GM12872 (cell line): Measurements from ENCODE around the gene RFX3.

ENCODE experiments used
- CTCF ChIP-seq: IDR thresholded peaks from 3 replicates; pipeline ENCODE4 v1.5.1; 2011; ENCODE audit warnings: low read depth, mild to moderate bottlenecking, low read length, moderate library complexity; ENCODE audit not compliant: insufficient read depth

RFX3 gene

DNA sequence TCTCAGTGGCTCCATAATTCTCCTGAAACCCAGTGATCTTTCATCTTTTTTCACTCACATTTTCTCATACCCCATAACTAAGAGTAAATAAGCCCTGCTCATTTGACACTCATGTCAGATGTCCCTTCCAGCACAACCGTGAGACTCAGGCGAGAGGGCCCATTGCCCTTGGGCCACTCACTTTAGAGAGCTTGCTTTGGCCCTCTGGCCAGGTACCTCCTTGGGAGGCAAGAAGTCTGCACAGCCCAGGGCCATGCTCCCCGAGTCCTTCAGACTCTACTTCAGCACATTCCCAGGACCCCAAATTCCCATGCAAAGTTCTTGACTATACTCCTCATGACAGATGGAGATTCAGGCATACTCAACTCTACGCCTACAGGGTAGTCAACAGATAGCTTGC lies 33.6 kb downstream of the RFX3 start:
- no peak for TF ChIP-seq CTCF

- no peak for TF ChIP-seq CTCF
Measured at GRCh38 chr9:3491450-3491849, 34.4 kb downstream of the RFX3 start.

GRCh38 chr9:3490957-3491356 lies 34.8 kb downstream of the RFX3 start:
- TF ChIP-seq CTCF, result no peak

DNA sequence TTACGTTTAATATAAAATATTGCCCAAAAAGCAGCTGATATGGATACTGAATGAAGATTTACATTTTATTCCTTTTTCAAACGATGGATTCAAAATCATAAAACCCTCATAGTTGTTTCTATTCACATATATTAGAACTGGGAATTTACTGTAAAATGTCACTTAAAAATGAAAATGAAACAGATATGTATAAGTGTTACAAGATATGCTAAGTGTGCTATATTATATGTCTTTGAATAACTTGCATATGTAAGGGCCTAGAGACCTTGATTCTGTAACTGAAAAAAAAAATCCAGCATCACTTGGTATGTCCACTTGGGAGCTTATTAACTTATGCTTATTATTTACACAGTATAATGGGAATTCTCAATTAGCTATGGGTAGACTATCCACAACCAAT lies 43.2 kb downstream of the RFX3 start:
- no peak for TF ChIP-seq CTCF

DNA sequence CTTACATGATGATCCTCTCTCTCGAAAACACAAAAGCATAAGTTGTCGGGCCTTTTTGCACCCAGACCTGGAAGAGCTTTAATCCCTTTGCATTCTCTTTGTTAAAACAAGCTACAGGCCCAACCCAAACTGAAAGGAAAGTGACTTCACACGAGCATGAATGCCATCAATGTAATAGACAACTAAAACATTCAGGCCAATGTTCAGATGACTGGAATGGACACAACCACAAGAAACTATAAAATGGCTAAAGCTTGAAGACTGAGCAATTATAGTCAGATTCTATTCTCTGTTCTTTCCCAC lies 45.5 kb downstream of the RFX3 start:
- TF ChIP-seq CTCF, result no peak

DNA sequence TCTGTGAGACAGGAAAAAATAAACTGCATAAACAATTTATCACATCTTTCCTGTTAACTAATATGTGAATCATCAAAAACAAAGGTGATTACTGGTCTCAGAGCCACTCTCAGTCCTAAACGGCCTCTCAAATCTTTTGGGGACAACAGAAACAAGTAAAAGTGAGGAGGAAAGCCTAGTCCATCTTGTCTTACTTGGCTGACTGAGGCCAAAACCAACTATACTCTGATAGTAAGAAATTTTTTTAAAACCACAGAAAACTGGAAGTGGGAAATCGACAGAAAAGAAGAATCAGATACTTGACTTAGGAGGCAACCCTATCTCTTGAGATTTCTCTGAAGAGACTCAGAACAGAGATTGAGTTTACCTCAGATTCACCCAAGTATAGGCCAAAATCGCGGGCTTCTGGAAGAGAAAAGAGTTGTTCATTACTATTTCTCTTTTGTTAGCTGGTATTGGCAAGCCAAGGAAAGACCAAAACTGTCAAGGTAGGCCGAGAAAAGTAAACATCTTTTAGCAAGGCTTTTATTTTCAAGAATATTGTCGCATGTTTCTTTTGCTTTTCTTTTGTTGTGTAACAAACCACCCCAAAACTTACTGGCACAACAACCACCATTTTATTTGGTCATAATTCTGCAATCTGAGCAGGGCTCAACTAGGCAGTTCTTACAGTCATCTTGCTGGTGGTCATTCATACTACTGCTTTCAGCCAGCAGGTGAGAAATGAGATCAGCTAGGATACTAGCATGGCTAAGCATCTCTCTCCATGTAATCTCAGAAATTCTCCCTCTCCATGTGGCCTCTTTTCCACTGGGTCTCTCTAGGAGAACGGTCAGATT lies 46.1 kb downstream of the RFX3 start:
- peak; percentile 22; the same call in 1 of the 3 replicates for TF ChIP-seq CTCF

DNA sequence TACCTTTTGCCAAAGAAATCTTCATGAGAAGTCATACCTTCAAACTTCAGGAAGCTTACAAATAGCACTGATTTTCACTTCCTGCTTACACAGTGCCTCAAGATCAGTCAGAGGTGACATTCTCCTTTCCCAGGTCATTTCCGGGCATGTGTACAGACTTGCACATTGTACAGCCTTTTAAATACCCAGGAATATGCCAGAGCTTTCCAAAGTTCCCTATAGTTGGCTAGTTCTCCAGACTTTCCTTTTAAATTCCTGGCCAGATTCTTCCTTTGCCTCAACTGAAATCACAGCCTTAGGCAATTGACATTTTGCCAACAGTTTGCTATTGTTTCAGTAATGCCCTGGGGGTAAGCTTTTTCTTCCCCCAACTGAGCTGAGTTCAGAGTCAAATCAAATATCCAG lies 47.2 kb downstream of the RFX3 start:
- TF ChIP-seq CTCF, result no peak
